ENCODE results near the gene YPEL3.

Gene YPEL3

GRCh38 chr16:30051518-30051917 is 44.5 kb downstream of the YPEL3 start:
- DNase-seq (ENCODE audit: low read depth in 2 of 2), result no peak

GRCh38 chr16:30049871-30050270 is 46.1 kb downstream of the YPEL3 start:
- no peak for DNase-seq (ENCODE audit: low read depth in 2 of 2)

GRCh38 chr16:30046588-30046987 is 49.4 kb downstream of the YPEL3 start:
- DNase-seq (ENCODE audit: low read depth in 2 of 2), result no peak

GRCh38 chr16:30046178-30046577 is 49.8 kb downstream of the YPEL3 start:
- no peak for DNase-seq (ENCODE audit: low read depth in 2 of 2)
